IPS DF 6.9 (cell line): ENCODE data around the gene CCR8.

ENCODE experiments used
- DNase-seq: peaks from one replicate; pipeline ENCODE4 v3.0.0-alpha.2; 2013; ENCODE audit warnings: low read depth, low spot score
- H3K27ac ChIP-seq: one replicate; pipeline ENCODE4 v1.5.1; 2013; ENCODE audit warnings: low read length, control low read depth
- H3K27me3 ChIP-seq: 2 replicates; pipeline ENCODE4 v1.6.1; 2013; ENCODE audit warnings: mild to moderate bottlenecking, low read length; ENCODE audit not compliant: control insufficient read depth, insufficient read depth
- H3K36me3 ChIP-seq: 2 replicates; pipeline ENCODE4 v1.6.1; 2013; ENCODE audit warnings: low read length; ENCODE audit not compliant: control insufficient read depth, insufficient read depth
- H3K4me1 ChIP-seq: 2 replicates; pipeline ENCODE4 v1.6.1; 2013; ENCODE audit warnings: low read length; ENCODE audit not compliant: control insufficient read depth, insufficient read depth
- H3K4me3 ChIP-seq: 2 replicates; pipeline ENCODE4 v1.5.1; 2013; ENCODE audit warnings: mild to moderate bottlenecking, low read length
- H3K9me3 ChIP-seq: 2 replicates; pipeline ENCODE4 v1.6.1; 2013; ENCODE audit warnings: low read length, inconsistent platforms; ENCODE audit not compliant: control insufficient read depth, insufficient read depth
- WGBS: extraction: QIAGEN DNeasy Blood & Tissue Kit; methylation state at CpG from one replicate; pipeline ENCODE4 v1.1.7; 2013; ENCODE audit warnings: mixed read lengths, missing lambda C conversion rate; ENCODE audit not compliant: insufficient read length, insufficient coverage; 5-methylcytosine and 5-hydroxymethylcytosine counted together

The CCR8 gene, protein sequence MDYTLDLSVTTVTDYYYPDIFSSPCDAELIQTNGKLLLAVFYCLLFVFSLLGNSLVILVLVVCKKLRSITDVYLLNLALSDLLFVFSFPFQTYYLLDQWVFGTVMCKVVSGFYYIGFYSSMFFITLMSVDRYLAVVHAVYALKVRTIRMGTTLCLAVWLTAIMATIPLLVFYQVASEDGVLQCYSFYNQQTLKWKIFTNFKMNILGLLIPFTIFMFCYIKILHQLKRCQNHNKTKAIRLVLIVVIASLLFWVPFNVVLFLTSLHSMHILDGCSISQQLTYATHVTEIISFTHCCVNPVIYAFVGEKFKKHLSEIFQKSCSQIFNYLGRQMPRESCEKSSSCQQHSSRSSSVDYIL

GRCh38 chr3:39329493-39329892 is at the start of gene CCR8:
TSS of gene CCR8 (plus strand) at chr3:39329709. CDS start at chr3:39332332, 2,623 bp downstream.
- Histone ChIP-seq H3K9me3 (no peaks in the 10 kb centered on the region), H3K4me3 (no peak within 1 kb of the TSS), H3K27ac (no peak within 1 kb of the TSS), H3K36me3 (no peaks in the 10 kb centered on the region), H3K27me3 (no peaks in the 10 kb centered on the region), H3K4me1 (no peaks in the 10 kb centered on the region)
- WGBS: no CpG with 5 or more reads among the region's 1 CpG
- DNase-seq: no peak

DNA sequence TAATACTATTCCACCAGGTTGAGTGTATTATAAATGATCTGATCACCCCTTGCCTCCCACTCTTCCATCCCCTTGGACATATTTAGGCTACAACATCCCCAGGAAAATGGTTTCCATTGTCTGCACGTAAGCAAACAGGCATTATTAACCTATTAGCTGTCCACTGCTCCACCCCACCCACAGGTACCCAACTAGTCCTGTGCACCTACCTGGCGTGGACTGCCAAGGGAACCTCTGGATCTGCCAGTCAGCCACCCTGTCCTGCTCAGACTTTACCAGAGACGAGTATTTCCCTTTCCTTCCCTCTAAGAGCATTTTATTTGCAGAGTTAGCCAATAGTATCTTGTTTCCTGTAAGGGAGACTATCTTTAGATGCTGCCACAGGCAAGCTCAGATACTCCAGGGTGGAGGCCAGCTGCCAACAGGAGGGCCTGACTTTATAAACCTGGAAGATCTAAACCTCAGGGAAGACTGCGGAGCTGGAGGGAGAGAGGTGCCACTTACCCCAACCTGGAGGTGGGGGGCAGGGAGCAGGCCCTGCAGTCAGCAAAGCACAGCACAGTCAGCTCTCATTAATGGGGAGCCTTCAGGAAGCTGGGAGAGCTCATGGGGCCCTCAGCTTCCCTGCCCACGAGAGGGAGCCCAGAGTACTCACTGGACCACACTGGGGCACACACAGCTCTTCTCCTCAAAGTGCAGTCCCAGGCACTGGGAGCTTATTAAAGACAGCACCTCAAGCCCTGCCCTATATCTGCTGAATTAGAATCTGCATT is 49.6 kb upstream of the CCR8 start, which contains the start of gene CX3CR1:
Gene CX3CR1 (minus strand): TSS at position 292 of the 773 bp plus-strand sequence. CDS start 13,527 bp downstream, outside the sequence.
- H3K9me3 ChIP-seq: no peaks in the 10 kb centered on the region
- no peak for DNase-seq
- H3K27me3 ChIP-seq: no peaks in the 10 kb centered on the region
- H3K4me1 ChIP-seq: no peaks in the 10 kb centered on the region
- no peaks in the 10 kb centered on the region for H3K36me3 ChIP-seq
- no peak within 1 kb of the TSS for H3K27ac ChIP-seq
- no peak within 1 kb of the TSS for H3K4me3 ChIP-seq
- no CpG with 5 or more reads among the region's 5 CpGs for WGBS

GRCh38 chr3:39280571-39280970 is 48.9 kb upstream of the CCR8 start:
- Histone ChIP-seq H3K27me3 (no peaks in the 10 kb centered on the region), H3K9me3 (no peaks in the 10 kb centered on the region), H3K4me3 (no peak overlapping the region), H3K36me3 (no peaks in the 10 kb centered on the region), H3K4me1 (no peaks in the 10 kb centered on the region), H3K27ac (no peak overlapping the region)
- no CpG with 5 or more reads among the region's 5 CpGs for WGBS
- DNase-seq: no peak

DNA sequence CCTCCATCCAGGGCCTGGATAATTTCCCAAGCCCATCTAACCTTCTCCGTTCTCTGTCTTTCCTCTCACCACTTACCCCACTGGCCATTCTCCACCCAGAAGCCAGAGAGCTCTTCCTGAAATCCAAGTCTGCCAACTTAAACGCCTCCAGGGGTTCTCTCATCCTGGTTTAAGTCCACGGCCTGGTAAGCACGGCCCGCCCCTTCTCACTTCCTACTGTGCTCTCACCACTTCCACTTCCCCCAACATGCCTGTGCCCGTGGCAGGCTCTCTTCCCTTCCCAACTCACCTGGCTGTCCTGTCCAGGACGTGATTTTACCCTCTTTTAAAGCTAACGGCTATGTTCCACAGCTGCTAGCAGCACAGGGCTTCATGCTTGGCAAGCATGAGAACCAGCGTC is 48.0 kb upstream of the CCR8 start:
- H3K4me3 ChIP-seq: no peak overlapping the region
- DNase-seq: no peak
- H3K4me1 ChIP-seq: no peaks in the 10 kb centered on the region
- no peaks in the 10 kb centered on the region for H3K36me3 ChIP-seq
- whole genome bisulfite sequencing: no CpG with 5 or more reads among the region's 9 CpGs
- no peaks in the 10 kb centered on the region for H3K9me3 ChIP-seq
- H3K27ac ChIP-seq: no peak overlapping the region
- H3K27me3 ChIP-seq: no peaks in the 10 kb centered on the region

DNA sequence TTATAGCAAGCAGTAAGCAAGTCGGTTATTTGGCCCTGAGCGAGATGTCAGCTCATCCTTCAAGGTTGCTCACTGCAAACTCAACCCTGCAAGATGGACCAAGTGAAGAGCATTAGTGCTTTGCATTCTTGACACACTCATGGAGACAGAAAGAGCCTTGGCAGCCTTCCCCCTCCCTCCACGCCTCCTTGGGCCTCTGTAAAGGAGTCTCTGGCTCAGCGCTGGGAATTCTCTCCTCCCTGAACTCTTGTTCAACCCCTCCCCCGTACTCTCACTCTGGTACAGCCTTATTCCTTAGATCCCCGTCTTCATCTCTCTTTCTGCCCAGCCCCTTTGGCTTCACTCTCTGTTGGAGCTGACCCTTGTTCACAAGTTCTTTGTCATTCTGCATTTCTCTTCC is 47.5 kb upstream of the CCR8 start:
- Histone ChIP-seq H3K4me1 (no peaks in the 10 kb centered on the region), H3K27ac (no peak overlapping the region), H3K27me3 (no peaks in the 10 kb centered on the region), H3K36me3 (no peaks in the 10 kb centered on the region), H3K9me3 (no peaks in the 10 kb centered on the region), H3K4me3 (no peak overlapping the region)
- DNase-seq: no peak
- no CpG with 5 or more reads among the region's 6 CpGs for WGBS

- Histone ChIP-seq H3K36me3 (no peaks in the 10 kb centered on the region), H3K27me3 (no peaks in the 10 kb centered on the region), H3K4me1 (no peaks in the 10 kb centered on the region), H3K4me3 (no peak overlapping the region), H3K27ac (no peak overlapping the region), H3K9me3 (no peaks in the 10 kb centered on the region)
- WGBS: no CpG with 5 or more reads among the region's 5 CpGs
- DNase-seq: no peak
Observed at GRCh38 chr3:39284457-39284881, 45.0 kb upstream of the CCR8 start.

DNA sequence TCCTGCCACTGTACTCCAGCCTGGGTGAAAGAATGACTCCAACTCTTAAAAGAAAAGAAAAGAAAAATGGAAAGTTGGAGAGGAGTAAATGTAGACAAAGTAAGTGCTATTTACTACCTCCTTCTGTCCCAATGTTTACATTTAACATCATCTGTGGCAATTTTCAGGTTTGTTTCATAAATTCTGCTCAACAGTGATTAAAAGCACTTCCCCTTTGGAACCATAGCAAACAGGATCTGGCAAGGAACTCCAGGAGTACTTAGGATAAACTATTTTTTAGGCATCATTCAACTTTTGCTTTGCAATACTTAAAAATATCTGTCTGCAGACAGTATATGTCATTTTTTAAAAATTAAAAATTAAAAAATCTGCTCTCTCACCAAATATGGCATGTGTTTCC is 44.2 kb upstream of the CCR8 start:
- Histone ChIP-seq H3K36me3 (no peaks in the 10 kb centered on the region), H3K9me3 (no peaks in the 10 kb centered on the region), H3K27me3 (no peaks in the 10 kb centered on the region), H3K27ac (no peak overlapping the region), H3K4me1 (no peaks in the 10 kb centered on the region), H3K4me3 (no peak overlapping the region)
- no peak for DNase-seq

DNA sequence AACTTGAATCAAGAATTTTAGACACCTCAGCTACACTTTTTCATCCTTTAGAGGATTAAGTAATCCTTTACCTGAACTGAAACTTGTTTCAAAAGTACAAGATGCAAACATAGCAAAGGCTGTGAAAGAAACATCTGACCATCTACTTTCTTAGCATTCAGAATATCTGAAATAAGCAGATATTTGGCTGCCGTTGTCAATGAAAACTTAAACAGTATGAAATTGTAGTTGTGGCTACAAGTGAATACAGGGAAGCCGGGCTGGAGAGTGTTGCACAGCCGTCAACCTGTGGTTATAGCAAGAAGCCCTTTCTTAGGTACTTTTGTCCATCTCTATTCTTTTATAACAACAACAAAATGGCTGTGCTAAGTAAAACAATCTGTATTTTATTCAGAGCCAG is 42.7 kb upstream of the CCR8 start:
- Histone ChIP-seq H3K4me1 (no peaks in the 10 kb centered on the region), H3K27ac (no peak overlapping the region), H3K27me3 (no peaks in the 10 kb centered on the region), H3K9me3 (no peaks in the 10 kb centered on the region), H3K36me3 (no peaks in the 10 kb centered on the region), H3K4me3 (no peak overlapping the region)
- no peak for DNase-seq
- WGBS: no CpG with 5 or more reads among the region's 3 CpGs

- 100% methylated on average over 1 of the region's 8 CpGs for WGBS
- Histone ChIP-seq H3K27me3 (no peaks in the 10 kb centered on the region), H3K4me1 (no peaks in the 10 kb centered on the region), H3K9me3 (no peaks in the 10 kb centered on the region), H3K36me3 (no peaks in the 10 kb centered on the region), H3K4me3 (no peak overlapping the region), H3K27ac (no peak overlapping the region)
- DNase-seq: no peak
Observed at GRCh38 chr3:39287216-39288164, 42.0 kb upstream of the CCR8 start.

- DNase-seq: peak; percentile 91
- H3K27me3 ChIP-seq: no peaks in the 10 kb centered on the region
- no peaks in the 10 kb centered on the region for H3K4me1 ChIP-seq
- no CpG with 5 or more reads among the region's 3 CpGs for WGBS
- H3K9me3 ChIP-seq: no peaks in the 10 kb centered on the region
- H3K4me3 ChIP-seq: no peak overlapping the region
- H3K36me3 ChIP-seq: no peaks in the 10 kb centered on the region
- no peak overlapping the region for H3K27ac ChIP-seq
Observed at GRCh38 chr3:39288300-39288808, 41.2 kb upstream of the CCR8 start.
